ENCODE results near the gene LARP4B.

DNA sequence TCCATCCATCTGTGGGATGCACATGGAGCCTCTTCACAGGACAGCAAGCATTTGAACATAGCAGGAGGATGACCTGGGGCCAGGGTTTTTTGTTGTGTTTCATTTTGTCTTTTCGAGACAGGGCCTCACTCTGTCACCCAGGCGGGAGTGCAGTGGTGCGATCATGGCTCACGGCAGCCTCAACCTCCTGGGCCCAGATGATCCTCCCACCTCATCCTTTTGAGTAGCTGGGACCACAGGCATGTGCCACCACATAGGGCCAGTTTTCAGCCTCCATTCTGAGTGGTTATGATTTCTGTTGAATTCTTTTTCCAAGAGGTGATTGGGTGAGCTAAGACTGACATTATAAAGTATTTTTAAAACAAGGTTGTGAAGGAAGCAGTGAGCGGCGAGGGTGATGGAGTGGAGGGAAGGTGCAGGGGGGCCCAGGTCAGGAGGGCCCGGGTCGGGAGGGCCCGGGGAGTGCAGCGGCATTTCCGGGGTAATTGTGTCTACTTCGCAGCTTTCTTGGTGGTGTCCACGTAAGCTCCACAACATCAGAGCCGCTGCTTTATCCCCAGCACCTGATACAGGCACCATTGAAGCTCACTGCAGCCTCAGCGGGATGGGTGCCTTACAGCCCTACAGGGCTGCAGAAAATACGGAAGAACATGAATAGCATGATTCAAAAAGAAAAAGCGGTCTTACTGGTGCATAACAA is 12.0 kb upstream of the LARP4B start:
- TF ChIP-seq, protein P1, sequence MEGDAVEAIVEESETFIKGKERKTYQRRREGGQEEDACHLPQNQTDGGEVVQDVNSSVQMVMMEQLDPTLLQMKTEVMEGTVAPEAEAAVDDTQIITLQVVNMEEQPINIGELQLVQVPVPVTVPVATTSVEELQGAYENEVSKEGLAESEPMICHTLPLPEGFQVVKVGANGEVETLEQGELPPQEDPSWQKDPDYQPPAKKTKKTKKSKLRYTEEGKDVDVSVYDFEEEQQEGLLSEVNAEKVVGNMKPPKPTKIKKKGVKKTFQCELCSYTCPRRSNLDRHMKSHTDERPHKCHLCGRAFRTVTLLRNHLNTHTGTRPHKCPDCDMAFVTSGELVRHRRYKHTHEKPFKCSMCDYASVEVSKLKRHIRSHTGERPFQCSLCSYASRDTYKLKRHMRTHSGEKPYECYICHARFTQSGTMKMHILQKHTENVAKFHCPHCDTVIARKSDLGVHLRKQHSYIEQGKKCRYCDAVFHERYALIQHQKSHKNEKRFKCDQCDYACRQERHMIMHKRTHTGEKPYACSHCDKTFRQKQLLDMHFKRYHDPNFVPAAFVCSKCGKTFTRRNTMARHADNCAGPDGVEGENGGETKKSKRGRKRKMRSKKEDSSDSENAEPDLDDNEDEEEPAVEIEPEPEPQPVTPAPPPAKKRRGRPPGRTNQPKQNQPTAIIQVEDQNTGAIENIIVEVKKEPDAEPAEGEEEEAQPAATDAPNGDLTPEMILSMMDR (IDR thresholded peaks at IDR 0.05; ENCODE audit: poor library complexity, severe bottlenecking), result no peak
- TF ChIP-seq EP300 (conservative IDR thresholded peaks at IDR 0.05; ENCODE audit: poor library complexity, severe bottlenecking), result no peak
- TF ChIP-seq EZH2 (IDR thresholded peaks at IDR 0.05; ENCODE audit: borderline replicate concordance, insufficient read depth, low read length, poor library complexity, severe bottlenecking), result no peak
- TF ChIP-seq, protein P2, sequence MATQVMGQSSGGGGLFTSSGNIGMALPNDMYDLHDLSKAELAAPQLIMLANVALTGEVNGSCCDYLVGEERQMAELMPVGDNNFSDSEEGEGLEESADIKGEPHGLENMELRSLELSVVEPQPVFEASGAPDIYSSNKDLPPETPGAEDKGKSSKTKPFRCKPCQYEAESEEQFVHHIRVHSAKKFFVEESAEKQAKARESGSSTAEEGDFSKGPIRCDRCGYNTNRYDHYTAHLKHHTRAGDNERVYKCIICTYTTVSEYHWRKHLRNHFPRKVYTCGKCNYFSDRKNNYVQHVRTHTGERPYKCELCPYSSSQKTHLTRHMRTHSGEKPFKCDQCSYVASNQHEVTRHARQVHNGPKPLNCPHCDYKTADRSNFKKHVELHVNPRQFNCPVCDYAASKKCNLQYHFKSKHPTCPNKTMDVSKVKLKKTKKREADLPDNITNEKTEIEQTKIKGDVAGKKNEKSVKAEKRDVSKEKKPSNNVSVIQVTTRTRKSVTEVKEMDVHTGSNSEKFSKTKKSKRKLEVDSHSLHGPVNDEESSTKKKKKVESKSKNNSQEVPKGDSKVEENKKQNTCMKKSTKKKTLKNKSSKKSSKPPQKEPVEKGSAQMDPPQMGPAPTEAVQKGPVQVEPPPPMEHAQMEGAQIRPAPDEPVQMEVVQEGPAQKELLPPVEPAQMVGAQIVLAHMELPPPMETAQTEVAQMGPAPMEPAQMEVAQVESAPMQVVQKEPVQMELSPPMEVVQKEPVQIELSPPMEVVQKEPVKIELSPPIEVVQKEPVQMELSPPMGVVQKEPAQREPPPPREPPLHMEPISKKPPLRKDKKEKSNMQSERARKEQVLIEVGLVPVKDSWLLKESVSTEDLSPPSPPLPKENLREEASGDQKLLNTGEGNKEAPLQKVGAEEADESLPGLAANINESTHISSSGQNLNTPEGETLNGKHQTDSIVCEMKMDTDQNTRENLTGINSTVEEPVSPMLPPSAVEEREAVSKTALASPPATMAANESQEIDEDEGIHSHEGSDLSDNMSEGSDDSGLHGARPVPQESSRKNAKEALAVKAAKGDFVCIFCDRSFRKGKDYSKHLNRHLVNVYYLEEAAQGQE (IDR thresholded peaks at IDR 0.05; ENCODE audit: borderline replicate concordance), result no peak
- TF ChIP-seq MXI1 (conservative IDR thresholded peaks at IDR 0.05; ENCODE audit: poor library complexity, severe bottlenecking), result no peak
- no peak for TF ChIP-seq POLR2AphosphoS5 (IDR thresholded peaks at IDR 0.05)
- no peak for TF ChIP-seq TAF1 (IDR thresholded peaks at IDR 0.05; ENCODE audit: low read depth)
- no peak for TF ChIP-seq SMC3 (conservative IDR thresholded peaks at IDR 0.05; ENCODE audit: poor library complexity)
- no peak for TF ChIP-seq RAD21 (conservative IDR thresholded peaks at IDR 0.05)
